Mammary epithelial cell (primary cell): ENCODE results near the gene SUPT20HL1.

Source experiments
- CTCF ChIP-seq, 2 donors: IDR thresholded peaks in 1 of 2; conservative IDR thresholded peaks in 1 of 2; 2 replicates each; pipeline ENCODE4 v1.5.1; 2011 to 2012; ENCODE audit warnings: inconsistent platforms in 2 of 2, low read length in 2 of 2, mild to moderate bottlenecking in 2 of 2, control low read depth in 1 of 2, low read depth in 1 of 2; ENCODE audit not compliant: insufficient read depth in 1 of 2; ENCODE audit errors: extremely low read depth in 1 of 2
- EZH2 ChIP-seq: IDR thresholded peaks from 2 replicates; pipeline ENCODE4 v1.6.1; 2012; ENCODE audit warnings: low read length, inconsistent platforms, borderline replicate concordance

GRCh38 chrX:24391843-24392242 is 31.4 kb downstream of the SUPT20HL1 start:
- TF ChIP-seq CTCF (conservative IDR thresholded peaks at IDR 0.05 in 1 of 2, IDR thresholded peaks at IDR 0.05 in 1 of 2; ENCODE audit: extremely low read depth in 1 of 2, insufficient read depth in 1 of 2, low read depth in 1 of 2, low read length in 2 of 2) = no peak
- TF ChIP-seq EZH2 = no peak
